ENCODE data around the gene TNFAIP8.
A peak's percentile ranks its signal among the peaks of the same experiment; 100 is the strongest.

Gene TNFAIP8

GRCh38 chr5:119389288-119390030, 33.6 kb downstream of the TNFAIP8 start:
- H3K4me3 ChIP-seq (ENCODE audit: low read depth, low read length), result no peak overlapping the region

GRCh38 chr5:119390404-119390803, 34.6 kb downstream of the TNFAIP8 start:
- H3K4me3 ChIP-seq (ENCODE audit: low read depth, low read length), result no peak overlapping the region

- no peak overlapping the region for H3K4me3 ChIP-seq (ENCODE audit: low read depth, low read length)
Observed at GRCh38 chr5:119393201-119393691, 37.4 kb downstream of the TNFAIP8 start.

GRCh38 chr5:119393746-119394145, 37.9 kb downstream of the TNFAIP8 start:
- H3K4me3 ChIP-seq (ENCODE audit: low read depth, low read length), result no peak overlapping the region

- no peak overlapping the region for H3K4me3 ChIP-seq (ENCODE audit: low read depth, low read length)
Observed at GRCh38 chr5:119395080-119395836, 39.4 kb downstream of the TNFAIP8 start.

- H3K4me3 ChIP-seq (ENCODE audit: low read depth, low read length), result no peak overlapping the region
Observed at GRCh38 chr5:119396030-119396664, 40.3 kb downstream of the TNFAIP8 start.

- H3K4me3 ChIP-seq (ENCODE audit: low read depth, low read length), result no peak overlapping the region
Observed at GRCh38 chr5:119397518-119398380, 41.9 kb downstream of the TNFAIP8 start.

GRCh38 chr5:119398727-119399466, 43.1 kb downstream of the TNFAIP8 start:
- no peak overlapping the region for H3K4me3 ChIP-seq (ENCODE audit: low read depth, low read length)

- H3K4me3 ChIP-seq (ENCODE audit: low read depth, low read length), result no peak overlapping the region
Observed at GRCh38 chr5:119400245-119400644, 44.4 kb downstream of the TNFAIP8 start.

- no peak overlapping the region for H3K4me3 ChIP-seq (ENCODE audit: low read depth, low read length)
Observed at GRCh38 chr5:119402081-119402480, 46.3 kb downstream of the TNFAIP8 start.

GRCh38 chr5:119402555-119402954, 46.7 kb downstream of the TNFAIP8 start:
- no peak overlapping the region for H3K4me3 ChIP-seq (ENCODE audit: low read depth, low read length)

GRCh38 chr5:119404033-119404432, 48.2 kb downstream of the TNFAIP8 start:
- no peak overlapping the region for H3K4me3 ChIP-seq (ENCODE audit: low read depth, low read length)

- no peak overlapping the region for H3K4me3 ChIP-seq (ENCODE audit: low read depth, low read length)
Observed at GRCh38 chr5:119405419-119405818, 49.6 kb downstream of the TNFAIP8 start.

- H3K4me3 ChIP-seq (ENCODE audit: low read depth, low read length), result no peak overlapping the region
Observed at GRCh38 chr5:119406551-119407110, 50.8 kb downstream of the TNFAIP8 start.

- no peak overlapping the region for H3K4me3 ChIP-seq (ENCODE audit: low read depth, low read length)
Observed at GRCh38 chr5:119409235-119409815, 53.5 kb downstream of the TNFAIP8 start.

- H3K4me3 ChIP-seq (ENCODE audit: low read depth, low read length), result no peak overlapping the region
Observed at GRCh38 chr5:119410448-119411159, 54.8 kb downstream of the TNFAIP8 start.

GRCh38 chr5:119411361-119412278, 55.8 kb downstream of the TNFAIP8 start:
- H3K4me3 ChIP-seq (ENCODE audit: low read depth, low read length), result peak overlapping the region; percentile 47

All from iPS-11a (cell line).